ENCODE measurements around the gene ZC3H4. TPM values are rescaled to one million over a fixed set of nuclear protein-coding genes. Genes with fewer than 3 reads are reported as not detected.

ZC3H4 gene
- total RNA-seq, 1 donor from 2014 or later, result 50.3 TPM

GRCh38 chr19:47122359-47123335 lies 9.1 kb upstream of the ZC3H4 start:
- DNase-seq, result no peak
- Mint-ChIP-seq H3K27ac (ENCODE audit: unreplicated experiment) (no peak overlapping the region), H3K9me3 (ENCODE audit: unreplicated experiment) (no peaks in the 10 kb centered on the region), H3K36me3 (ENCODE audit: unreplicated experiment) (no peaks in the 10 kb centered on the region), H3K4me3 (ENCODE audit: unreplicated experiment) (no peak overlapping the region), H3K27me3 (ENCODE audit: unreplicated experiment) (no peaks in the 10 kb centered on the region), H3K4me1 (ENCODE audit: low read depth, unreplicated experiment) (no peaks in the 10 kb centered on the region)
- TF ChIP-seq CTCF (IDR thresholded peaks at IDR 0.05; ENCODE audit: partially characterized antibody, unreplicated experiment), result no peak

GRCh38 chr19:47120470-47121067 lies 7.0 kb upstream of the ZC3H4 start:
- no peak for DNase-seq
- H3K27ac Mint-ChIP-seq (ENCODE audit: unreplicated experiment), result no peak overlapping the region
- no peaks in the 10 kb centered on the region for H3K4me1 Mint-ChIP-seq (ENCODE audit: low read depth, unreplicated experiment)
- H3K36me3 Mint-ChIP-seq (ENCODE audit: unreplicated experiment), result no peaks in the 10 kb centered on the region
- no peaks in the 10 kb centered on the region for H3K9me3 Mint-ChIP-seq (ENCODE audit: unreplicated experiment)
- H3K27me3 Mint-ChIP-seq (ENCODE audit: unreplicated experiment), result no peaks in the 10 kb centered on the region
- no peak for TF ChIP-seq CTCF (IDR thresholded peaks at IDR 0.05; ENCODE audit: partially characterized antibody, unreplicated experiment)
- H3K4me3 Mint-ChIP-seq (ENCODE audit: unreplicated experiment), result no peak overlapping the region

GRCh38 chr19:47113850-47114651 lies 475 bp upstream of the ZC3H4 start:
- peak overlapping the region; percentile 100 for H3K27ac Mint-ChIP-seq (ENCODE audit: unreplicated experiment)
- peaks cover 31% of the 10 kb centered on the region for H3K9me3 Mint-ChIP-seq (ENCODE audit: unreplicated experiment)
- H3K36me3 Mint-ChIP-seq (ENCODE audit: unreplicated experiment), result peaks cover 10% of the 10 kb centered on the region
- peaks cover 25% of the 10 kb centered on the region for H3K27me3 Mint-ChIP-seq (ENCODE audit: unreplicated experiment)
- TF ChIP-seq CTCF (IDR thresholded peaks at IDR 0.05; ENCODE audit: partially characterized antibody, unreplicated experiment), result no peak
- peaks cover 17% of the 10 kb centered on the region for H3K4me1 Mint-ChIP-seq (ENCODE audit: low read depth, unreplicated experiment)
- peak overlapping the region; percentile 97 for H3K4me3 Mint-ChIP-seq (ENCODE audit: unreplicated experiment)
- no peak for DNase-seq

GRCh38 chr19:47112166-47112996 lies 1.2 kb downstream of the ZC3H4 start:
- Mint-ChIP-seq H3K27me3 (ENCODE audit: unreplicated experiment) (peaks cover 25% of the 10 kb centered on the region), H3K4me3 (ENCODE audit: unreplicated experiment) (peak overlapping the region; percentile 97), H3K27ac (ENCODE audit: unreplicated experiment) (peak overlapping the region; percentile 100), H3K36me3 (ENCODE audit: unreplicated experiment) (peaks cover 10% of the 10 kb centered on the region), H3K9me3 (ENCODE audit: unreplicated experiment) (peaks cover 31% of the 10 kb centered on the region), H3K4me1 (ENCODE audit: low read depth, unreplicated experiment) (peaks cover 32% of the 10 kb centered on the region)
- peak; percentile 89 for DNase-seq
- TF ChIP-seq CTCF (IDR thresholded peaks at IDR 0.05; ENCODE audit: partially characterized antibody, unreplicated experiment), result no peak
